Endodermal cell (in vitro differentiated cells): ENCODE data around the gene IDH2. TPM values are rescaled to one million over a fixed set of nuclear protein-coding genes. Genes with fewer than 3 reads are reported as not detected.

Experiments used
- DNase-seq: peaks from one replicate; pipeline ENCODE4 v3.0.0-alpha.2; 2017
- H3K27ac ChIP-seq: 2 replicates; pipeline ENCODE4 v1.5.1; 2013; ENCODE audit warnings: mild to moderate bottlenecking, low read depth, low read length, moderate library complexity
- H3K27me3 ChIP-seq: 2 replicates; pipeline ENCODE4 v1.6.1; 2013; ENCODE audit warnings: mild to moderate bottlenecking, low read length, moderate library complexity; ENCODE audit not compliant: insufficient read depth, control insufficient read depth, poor library complexity, severe bottlenecking
- H3K36me3 ChIP-seq: 2 replicates; pipeline ENCODE4 v1.7.0; 2013; ENCODE audit warnings: mild to moderate bottlenecking, low read length, moderate library complexity; ENCODE audit not compliant: control insufficient read depth, insufficient read depth
- H3K4me1 ChIP-seq: one replicate; pipeline ENCODE4 v1.7.0; 2013; ENCODE audit warnings: low read length; ENCODE audit not compliant: control insufficient read depth, insufficient read depth
- H3K4me3 ChIP-seq: 2 replicates; pipeline ENCODE4 v1.5.1; 2013; ENCODE audit warnings: mild to moderate bottlenecking, low read length, moderate library complexity
- H3K9ac ChIP-seq: 2 replicates; pipeline ENCODE4 v1.6.1; 2013; ENCODE audit warnings: mild to moderate bottlenecking, low read length, moderate library complexity; ENCODE audit not compliant: poor library complexity, severe bottlenecking; ENCODE audit errors: extremely low read depth
- H3K9me3 ChIP-seq: 2 replicates; pipeline ENCODE4 v1.6.1; 2013; ENCODE audit warnings: mild to moderate bottlenecking, low read length, moderate library complexity; ENCODE audit not compliant: control insufficient read depth
- H3K27ac Mint-ChIP-seq: 2 replicates; pipeline ENCODE4 v1.8.0; 2020; ENCODE audit warnings: mixed read lengths
- H3K27me3 Mint-ChIP-seq: 2 replicates; pipeline ENCODE4 v1.8.0; 2021; ENCODE audit warnings: mild to moderate bottlenecking, mixed read lengths; ENCODE audit not compliant: insufficient read depth
- H3K36me3 Mint-ChIP-seq: 2 replicates; pipeline ENCODE4 v1.8.0; 2020; ENCODE audit warnings: low read depth, mixed read lengths
- H3K4me1 Mint-ChIP-seq: 2 replicates; pipeline ENCODE4 v1.8.0; 2020; ENCODE audit warnings: mixed read lengths
- H3K4me3 Mint-ChIP-seq: 2 replicates; pipeline ENCODE4 v1.8.0; 2020; ENCODE audit warnings: mild to moderate bottlenecking, moderate library complexity, mixed read lengths
- H3K9me3 Mint-ChIP-seq: 2 replicates; pipeline ENCODE4 v1.8.0; 2020; ENCODE audit warnings: mild to moderate bottlenecking, mixed read lengths
- CTCF ChIP-seq: fragments of 200-600 bp; sonication (generic); conservative IDR thresholded peaks from 2 replicates; pipeline ENCODE4 v1.5.0; 2021; ENCODE audit warnings: antibody characterized with exemption, mild to moderate bottlenecking
- WGBS, 2 experiments: methylation state at CpG; one replicate each; pipeline versions ENCODE4 v1.1.5 to v1.1.7; 2013; ENCODE audit warnings: missing lambda C conversion rate in 2 of 2, mixed read lengths in 1 of 2; ENCODE audit not compliant: insufficient coverage in 1 of 2, insufficient read length in 1 of 2; 5-methylcytosine and 5-hydroxymethylcytosine counted together
- total RNA-seq, 2 donors: library from RNA; stranded (reverse); fragmentation: NEBNext Ultra II Directional in 1 of 2; extraction: Animal tissue kit (Norgen Biotek cat#: 25700) in 1 of 2; gene quantifications; 2 replicates in 1 of 2; 3 replicates in 1 of 2; pipeline ENCODE4 v1.2.1, GENCODE V29; 2021

Gene IDH2
- total RNA-seq, 2 donors from 2014 or later = 27.0 to 50.8 TPM

GRCh38 chr15:90145761-90146160 is 43.5 kb upstream of the IDH2 start:
- Histone ChIP-seq H3K9me3 (no peaks in the 10 kb centered on the region), H3K36me3 (no peaks in the 10 kb centered on the region), H3K9ac (no peak overlapping the region), H3K27me3 (no peaks in the 10 kb centered on the region), H3K4me1 (no peaks in the 10 kb centered on the region), H3K4me3 (no peak overlapping the region), H3K27ac (peak overlapping the region; percentile 53)
- H3K4me3 Mint-ChIP-seq = no peak overlapping the region
- H3K36me3 Mint-ChIP-seq = no peaks in the 10 kb centered on the region
- H3K27ac Mint-ChIP-seq = no peak overlapping the region
- no peak for TF ChIP-seq CTCF
- 73 to 97% methylated on average over 3 to 4 of the region's 4 CpGs for WGBS, 2 experiments
- H3K9me3 Mint-ChIP-seq = no peaks in the 10 kb centered on the region
- no peak for DNase-seq
- peaks cover 3% of the 10 kb centered on the region for H3K27me3 Mint-ChIP-seq
- H3K4me1 Mint-ChIP-seq = peaks cover 9% of the 10 kb centered on the region

- H3K27ac Mint-ChIP-seq = no peak overlapping the region
- no peaks in the 10 kb centered on the region for H3K9me3 Mint-ChIP-seq
- no peaks in the 10 kb centered on the region for H3K36me3 ChIP-seq
- no peaks in the 10 kb centered on the region for H3K36me3 Mint-ChIP-seq
- no peak for DNase-seq
- H3K27me3 Mint-ChIP-seq = peaks cover under 1% of the 10 kb centered on the region
- H3K9ac ChIP-seq = no peak overlapping the region
- H3K27ac ChIP-seq = peak overlapping the region; percentile 63
- WGBS, 2 experiments = 89 to 92% methylated on average over 9 of the region's 9 CpGs
- no peak for TF ChIP-seq CTCF
- peaks cover 9% of the 10 kb centered on the region for H3K4me1 Mint-ChIP-seq
- H3K4me3 ChIP-seq = no peak overlapping the region
- H3K4me1 ChIP-seq = no peaks in the 10 kb centered on the region
- H3K4me3 Mint-ChIP-seq = no peak overlapping the region
- no peaks in the 10 kb centered on the region for H3K9me3 ChIP-seq
- no peaks in the 10 kb centered on the region for H3K27me3 ChIP-seq
Observed at GRCh38 chr15:90145259-90145658, 43.0 kb upstream of the IDH2 start.

GRCh38 chr15:90143166-90143655 is 40.9 kb upstream of the IDH2 start:
- TF ChIP-seq CTCF = peak; percentile 96
- Histone ChIP-seq H3K27ac (peak overlapping the region; percentile 68), H3K4me3 (no peak overlapping the region), H3K9me3 (peaks cover 3% of the 10 kb centered on the region), H3K4me1 (no peaks in the 10 kb centered on the region), H3K36me3 (no peaks in the 10 kb centered on the region), H3K27me3 (no peaks in the 10 kb centered on the region), H3K9ac (no peak overlapping the region)
- DNase-seq = peak; percentile 96
- Mint-ChIP-seq H3K4me1 (no peaks in the 10 kb centered on the region), H3K4me3 (no peak overlapping the region), H3K9me3 (no peaks in the 10 kb centered on the region), H3K27ac (no peak overlapping the region), H3K36me3 (no peaks in the 10 kb centered on the region), H3K27me3 (no peaks in the 10 kb centered on the region)
- WGBS, 2 experiments = 27 to 31% methylated on average over 7 to 12 of the region's 12 CpGs
